ENCODE measurements around the gene DDT. TPM values are rescaled to one million over a fixed set of nuclear protein-coding genes. Genes with fewer than 3 reads are reported as not detected.

The DDT gene
- total RNA-seq, 4 donors from 2014 or later, result 93.2 to 142 (median 111) TPM

DNA sequence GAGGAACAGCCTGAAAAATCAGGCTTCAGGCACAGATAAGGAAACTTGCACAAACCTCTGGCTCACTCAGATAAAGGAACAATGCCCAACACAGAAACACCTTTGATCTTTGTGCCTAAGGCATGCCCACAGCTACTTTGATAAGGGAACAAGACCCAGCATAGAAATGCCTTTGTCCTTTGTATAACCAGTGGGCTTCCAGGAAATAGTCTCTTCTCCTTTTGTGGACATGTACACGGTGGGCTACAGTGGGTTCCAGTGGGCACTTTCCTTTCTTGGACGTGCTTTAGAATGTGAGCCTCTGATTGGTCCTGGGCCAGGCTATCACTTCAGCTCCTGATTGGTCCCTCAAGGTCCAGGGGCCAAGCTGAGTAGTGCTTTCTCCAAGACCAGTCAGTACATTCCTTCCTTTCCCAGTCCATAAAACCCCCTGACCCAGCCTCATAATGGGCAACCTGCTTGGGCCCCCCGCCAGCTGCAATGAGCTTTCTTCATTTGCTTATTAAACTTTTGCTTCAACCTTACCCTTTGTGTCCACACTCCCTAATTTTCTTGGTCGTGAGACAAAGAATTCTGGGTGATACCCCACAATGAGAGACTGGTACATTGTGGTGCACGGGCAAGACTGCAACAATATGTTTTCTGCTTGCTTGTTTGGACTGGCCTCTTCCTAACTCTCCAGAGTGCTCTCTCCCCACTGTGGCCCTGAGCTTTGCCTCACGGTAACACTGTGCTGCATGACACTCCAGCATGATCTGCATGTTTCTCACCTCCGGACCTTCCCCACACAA, 35.2 kb upstream of the DDT start:
- no peaks in the 10 kb centered on the region for H3K36me3 ChIP-seq
- no peaks in the 10 kb centered on the region for H3K9me3 ChIP-seq
- DNase-seq, result no peak
- no peak overlapping the region for H3K27ac ChIP-seq
- intact Hi-C loops (cut with DNase I), result loop anchor here (5.0 kb wide), 1 partner anchor 72 kb away; no protein-coding TSS in a partner anchor
- 68 to 76% methylated on average over 7 of the region's 7 CpGs for WGBS, 2 donors
- no peak overlapping the region for H3K4me3 ChIP-seq
- peaks cover 3 to 31% (median 14%) of the 10 kb centered on the region in 3 donors for H3K4me1 ChIP-seq
- no peaks in the 10 kb centered on the region for H3K27me3 ChIP-seq
- TF ChIP-seq, protein P1, sequence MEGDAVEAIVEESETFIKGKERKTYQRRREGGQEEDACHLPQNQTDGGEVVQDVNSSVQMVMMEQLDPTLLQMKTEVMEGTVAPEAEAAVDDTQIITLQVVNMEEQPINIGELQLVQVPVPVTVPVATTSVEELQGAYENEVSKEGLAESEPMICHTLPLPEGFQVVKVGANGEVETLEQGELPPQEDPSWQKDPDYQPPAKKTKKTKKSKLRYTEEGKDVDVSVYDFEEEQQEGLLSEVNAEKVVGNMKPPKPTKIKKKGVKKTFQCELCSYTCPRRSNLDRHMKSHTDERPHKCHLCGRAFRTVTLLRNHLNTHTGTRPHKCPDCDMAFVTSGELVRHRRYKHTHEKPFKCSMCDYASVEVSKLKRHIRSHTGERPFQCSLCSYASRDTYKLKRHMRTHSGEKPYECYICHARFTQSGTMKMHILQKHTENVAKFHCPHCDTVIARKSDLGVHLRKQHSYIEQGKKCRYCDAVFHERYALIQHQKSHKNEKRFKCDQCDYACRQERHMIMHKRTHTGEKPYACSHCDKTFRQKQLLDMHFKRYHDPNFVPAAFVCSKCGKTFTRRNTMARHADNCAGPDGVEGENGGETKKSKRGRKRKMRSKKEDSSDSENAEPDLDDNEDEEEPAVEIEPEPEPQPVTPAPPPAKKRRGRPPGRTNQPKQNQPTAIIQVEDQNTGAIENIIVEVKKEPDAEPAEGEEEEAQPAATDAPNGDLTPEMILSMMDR (IDR thresholded peaks at IDR 0.05), result no peak
- TF ChIP-seq POLR2A (IDR thresholded peaks at IDR 0.05), result no peak

- Histone ChIP-seq H3K4me1 (peaks cover 3 to 31% (median 14%) of the 10 kb centered on the region in 3 donors), H3K27me3 (no peaks in the 10 kb centered on the region), H3K9me3 (no peaks in the 10 kb centered on the region), H3K36me3 (no peaks in the 10 kb centered on the region), H3K4me3 (no peak overlapping the region), H3K27ac (no peak overlapping the region)
- no peak for TF ChIP-seq POLR2A (IDR thresholded peaks at IDR 0.05)
- TF ChIP-seq, protein P1 (IDR thresholded peaks at IDR 0.05), result no peak
- no peak for DNase-seq
- intact Hi-C loops (cut with DNase I), result loop anchor here (5.0 kb wide), 1 partner anchor 71 kb away; no protein-coding TSS in a partner anchor
- WGBS, 2 donors, result 84 to 90% methylated on average over 6 of the region's 6 CpGs
Observed at GRCh38 chr22:24008381-24009226, 34.4 kb upstream of the DDT start.

GRCh38 chr22:24008022-24008283, 33.7 kb upstream of the DDT start:
- no peaks in the 10 kb centered on the region for H3K9me3 ChIP-seq
- no peak for DNase-seq
- no peak for TF ChIP-seq POLR2A (IDR thresholded peaks at IDR 0.05)
- TF ChIP-seq, protein P1 (IDR thresholded peaks at IDR 0.05), result no peak
- intact Hi-C loops (cut with DNase I), result loop anchor here (5.0 kb wide), 1 partner anchor 71 kb away; no protein-coding TSS in a partner anchor
- H3K27me3 ChIP-seq, result no peaks in the 10 kb centered on the region
- H3K4me3 ChIP-seq, result no peak overlapping the region
- WGBS, 2 donors, result 86 to 100% methylated on average over 1 of the region's 1 CpG
- no peaks in the 10 kb centered on the region for H3K36me3 ChIP-seq
- peaks cover 3 to 27% (median 11%) of the 10 kb centered on the region in 3 donors for H3K4me1 ChIP-seq
- no peak overlapping the region for H3K27ac ChIP-seq

DNA sequence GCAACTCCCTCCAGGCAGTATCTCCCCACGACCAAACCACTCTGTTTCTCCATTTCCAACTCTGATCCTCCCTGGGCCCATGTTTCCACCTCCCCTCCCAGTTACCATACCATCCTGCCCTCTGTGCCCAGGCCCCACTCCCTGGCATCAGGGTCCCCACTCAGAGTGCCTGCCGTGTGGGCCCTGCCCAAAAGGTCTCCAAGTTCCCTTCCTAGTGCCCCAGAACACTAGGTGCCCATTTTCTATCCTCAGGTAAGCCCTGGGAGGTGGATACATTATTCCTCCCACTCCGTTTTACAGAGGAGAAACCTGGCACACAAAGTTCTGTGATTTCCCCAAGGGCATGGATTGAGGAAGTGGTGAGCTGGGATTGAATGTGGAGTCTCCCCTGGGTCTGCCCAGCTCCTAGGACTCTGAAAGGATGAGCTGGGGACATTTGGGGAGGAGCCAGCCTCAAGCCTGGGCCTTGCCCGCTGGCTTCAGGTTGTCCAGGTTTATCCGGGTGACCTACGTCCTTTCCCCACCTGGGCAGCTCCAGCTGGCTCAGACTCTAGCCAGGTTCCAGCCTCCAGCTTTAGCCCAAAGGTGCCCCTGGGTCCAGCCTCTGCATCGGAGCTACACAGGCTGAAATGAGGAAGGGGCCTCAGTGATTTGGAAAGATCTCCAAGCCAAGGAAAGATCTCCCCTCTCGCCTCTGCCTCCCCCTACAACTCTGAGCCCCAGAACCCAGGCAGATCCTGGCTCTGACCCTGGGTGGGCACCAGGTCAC, 33.2 kb upstream of the DDT start:
- Histone ChIP-seq H3K4me3 (no peak overlapping the region), H3K27ac (no peak overlapping the region), H3K9me3 (no peaks in the 10 kb centered on the region), H3K27me3 (no peaks in the 10 kb centered on the region), H3K4me1 (peaks cover 3 to 22% (median 5%) of the 10 kb centered on the region in 3 donors), H3K36me3 (no peaks in the 10 kb centered on the region)
- intact Hi-C loops (cut with DNase I), result loop anchor here (5.0 kb wide), 1 partner anchor 70 kb away; no protein-coding TSS in a partner anchor
- 54% methylated on average over 7 to 8 of the region's 8 CpGs for WGBS, 2 donors
- DNase-seq, result no peak
- TF ChIP-seq, protein P1 (IDR thresholded peaks at IDR 0.05), result no peak
- TF ChIP-seq POLR2A (IDR thresholded peaks at IDR 0.05), result no peak
